Heart right ventricle (tissue), 16 donors: ENCODE data around the gene F12. TPM values are rescaled to one million over a fixed set of nuclear protein-coding genes. Genes with fewer than 3 reads are reported as not detected.
A peak's percentile ranks its signal among the peaks of the same experiment; 100 is the strongest.

Experiments
- ATAC-seq, 8 donors: fragments of 200-7000 bp; cut with Tn5 transposase; one replicate each; pipeline ENCODE4 v1.9.1; 2020; ENCODE audit warnings: mild to moderate bottlenecking in 8 of 8, moderate library complexity in 8 of 8, moderate number of reproducible peaks in 1 of 8
- DNase-seq, 2 donors: peaks; one replicate each; pipeline ENCODE4 v3.0.0-alpha.2; 2020
- H3K27ac ChIP-seq, 10 donors: fragments of 200-600 bp; sonication (generic) in 2 of 10; one replicate each; pipeline versions ENCODE4 v1.5.0 to v1.8.0; 2020 to 2022; ENCODE audit warnings: mild to moderate bottlenecking in 3 of 10
- H3K27me3 ChIP-seq, 7 donors: fragments of 200-600 bp; one replicate each; pipeline ENCODE4 v1.8.0; 2021 to 2022; ENCODE audit warnings: mild to moderate bottlenecking in 2 of 7
- H3K36me3 ChIP-seq, 9 donors: fragments of 200-600 bp; sonication (generic) in 1 of 9; one replicate each; pipeline versions ENCODE4 v1.5.0 to v1.8.0; 2020 to 2022; ENCODE audit warnings: mild to moderate bottlenecking in 2 of 9
- H3K4me1 ChIP-seq, 9 donors: fragments of 200-600 bp; sonication (generic) in 1 of 9; one replicate each; pipeline versions ENCODE4 v1.5.0 to v1.8.0; 2020 to 2022; ENCODE audit warnings: mild to moderate bottlenecking in 4 of 9
- H3K4me3 ChIP-seq, 10 donors: fragments of 200-600 bp; sonication (generic) in 2 of 10; one replicate each; pipeline versions ENCODE4 v1.5.0 to v1.8.0; 2020 to 2022; ENCODE audit warnings: mild to moderate bottlenecking in 7 of 10, moderate library complexity in 2 of 10
- H3K9me3 ChIP-seq, 11 donors: fragments of 200-600 bp in 10 of 11; sonication (generic) in 2 of 11; one replicate each; pipeline versions ENCODE4 v1.5.0 to v1.8.0; 2013 to 2022; ENCODE audit warnings: mild to moderate bottlenecking in 2 of 11, control low read depth in 1 of 11, moderate library complexity in 1 of 11
- WGBS, 2 donors: extraction: QIAGEN DNeasy Blood & Tissue Kit; methylation state at CpG; one replicate each; pipeline ENCODE4 v1.1.7; 2013; ENCODE audit warnings: inconsistent platforms in 1 of 2; 5-methylcytosine and 5-hydroxymethylcytosine counted together
- intact Hi-C, 10 donors: fragments of 100-400 bp; cut with DNase I; formaldehyde crosslinking; loops; one replicate each; pipeline versions ENCODE4 v1.11.1 to v1.14.2; 2022
- polyA plus RNA-seq, 2 donors: library from polyadenylated mRNA; stranded (reverse); fragments of 200-250 nt; gene quantifications; one replicate each; pipeline ENCODE4 v1.2.3, GENCODE V29; 2013
- total RNA-seq, 10 donors: library from RNA; stranded (reverse); fragmentation: NEBNext Ultra II Directional in 3 of 10; extraction: Animal tissue kit (Norgen Biotek cat#: 25700) in 3 of 10; gene quantifications; one replicate each; pipeline versions ENCODE4 v1.2.1 to v1.2.4, GENCODE V29; 2021 to 2023
- TF ChIP-seq, protein P1 (sequence below), 9 donors: fragments of 200-600 bp; sonication (generic) in 2 of 9; IDR thresholded peaks; one replicate each; pipeline versions ENCODE4 v1.5.0 to v1.8.0; 2021 to 2022; ENCODE audit warnings: antibody characterized with exemption in 9 of 9, mild to moderate bottlenecking in 5 of 9, moderate library complexity in 1 of 9
- donor health status: Arrhythmogenic right ventricular cardiomyopathy.
- donor health status: ischemic (EF 13 %, LVEDD 7.1; RV severe dilation, severe dysfunction).
- donor health status: healthy with polysubstance abuse.
- donor health status: DM: no; HTN: yes; CAD: no.
- donor health status: DM: no; HTN: no; CAD: no.
- donor health status: ischemic (EF 25% LVEDD 6.9; RV normal size, moderate dysfunction).
- donor health status: ischemic (EF 25% LVEDD 5.7; RV mildly dilated, moderate dysfunction).
- donor health status: healthy.
- donor health status: DM: yes; HTN: yes; CAD: no.
- donor health status: Ischemic cardiomyopathy.
- donor health status: ischemic (EF 35%, LVEDD 5.7; RV mildly dilated, moderate dysfunction).
- donor health status: nonischemic (EF 11% LVEDD 7.7; RV severe dilation, severe dysfunction).
- donor health status: DM: yes; HTN: yes; CAD: no.
- donor health status: PGD.
- donor health status: ischemic (EF 29% LVEDD 5.4; RV normal size, mild dysfunction).
- donor health status: nonischemic (EF 23%, LVEDD 6.1; RV moderate dilation, normal function).

Gene F12
- total and polyA plus RNA-seq, 12 donors = 0.25 to 0.37 (median 0.28) TPM; not detected in 9

DNA sequence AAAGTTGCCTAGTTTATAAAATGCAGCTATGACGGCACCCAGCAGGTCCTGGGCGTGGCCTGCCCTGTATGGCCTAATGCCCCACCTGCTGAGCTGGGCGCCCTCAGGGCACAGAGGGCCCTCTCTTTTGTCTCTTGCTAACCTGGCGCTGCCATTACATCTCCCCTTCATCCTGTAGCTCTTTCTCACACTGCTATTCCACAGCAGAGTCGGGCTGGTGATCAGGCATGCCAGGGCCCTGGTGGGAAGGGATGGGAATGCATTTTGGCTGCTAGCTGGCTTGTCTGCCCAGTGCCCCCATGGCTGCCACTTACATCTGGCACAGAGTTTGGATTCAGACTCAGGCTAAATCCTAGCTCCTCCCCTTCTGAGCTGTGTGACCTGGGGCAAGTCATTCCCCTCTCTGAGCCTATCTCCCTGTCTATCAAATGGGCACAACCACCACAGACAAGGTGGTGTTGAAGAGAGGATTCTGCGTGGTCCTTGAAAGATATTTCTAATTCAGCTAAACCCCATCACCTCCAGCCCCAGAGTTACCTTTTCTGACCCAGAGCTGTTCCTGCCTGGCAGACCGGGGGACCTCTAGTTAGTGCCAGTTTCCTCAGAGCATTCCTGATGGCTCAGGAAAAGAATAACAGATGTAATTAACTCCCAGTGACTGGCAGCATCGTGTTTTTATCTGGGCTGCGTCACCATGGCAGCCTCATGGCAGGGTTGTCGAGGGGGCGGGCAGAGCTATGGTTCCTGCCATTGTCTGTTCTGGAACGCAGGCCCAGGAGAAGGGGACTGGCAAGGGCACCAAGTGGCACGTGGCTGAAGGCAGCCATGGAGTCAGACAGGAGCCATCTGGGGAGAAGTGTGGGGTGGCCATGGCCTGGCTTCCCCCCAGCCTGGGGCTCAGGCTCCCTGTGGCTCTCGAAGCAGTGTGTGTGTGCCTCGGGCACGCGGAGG, 43.6 kb upstream of the F12 start:
- DNase-seq (no peak), ATAC-seq (peak in 2 of 8 donors; percentile 11 to 35)
- TF ChIP-seq, protein P1, sequence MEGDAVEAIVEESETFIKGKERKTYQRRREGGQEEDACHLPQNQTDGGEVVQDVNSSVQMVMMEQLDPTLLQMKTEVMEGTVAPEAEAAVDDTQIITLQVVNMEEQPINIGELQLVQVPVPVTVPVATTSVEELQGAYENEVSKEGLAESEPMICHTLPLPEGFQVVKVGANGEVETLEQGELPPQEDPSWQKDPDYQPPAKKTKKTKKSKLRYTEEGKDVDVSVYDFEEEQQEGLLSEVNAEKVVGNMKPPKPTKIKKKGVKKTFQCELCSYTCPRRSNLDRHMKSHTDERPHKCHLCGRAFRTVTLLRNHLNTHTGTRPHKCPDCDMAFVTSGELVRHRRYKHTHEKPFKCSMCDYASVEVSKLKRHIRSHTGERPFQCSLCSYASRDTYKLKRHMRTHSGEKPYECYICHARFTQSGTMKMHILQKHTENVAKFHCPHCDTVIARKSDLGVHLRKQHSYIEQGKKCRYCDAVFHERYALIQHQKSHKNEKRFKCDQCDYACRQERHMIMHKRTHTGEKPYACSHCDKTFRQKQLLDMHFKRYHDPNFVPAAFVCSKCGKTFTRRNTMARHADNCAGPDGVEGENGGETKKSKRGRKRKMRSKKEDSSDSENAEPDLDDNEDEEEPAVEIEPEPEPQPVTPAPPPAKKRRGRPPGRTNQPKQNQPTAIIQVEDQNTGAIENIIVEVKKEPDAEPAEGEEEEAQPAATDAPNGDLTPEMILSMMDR (IDR thresholded peaks at IDR 0.05) = no peak
- no peak overlapping the region for H3K4me3 ChIP-seq
- no peaks in the 10 kb centered on the region for H3K9me3 ChIP-seq
- H3K27me3 ChIP-seq = peaks cover 0 to 52% (median 2%) of the 10 kb centered on the region in 7 donors
- peaks cover 0 to 12% (median under 1%) of the 10 kb centered on the region in 9 donors for H3K36me3 ChIP-seq
- 76 to 77% methylated on average over 17 of the region's 17 CpGs for WGBS, 2 donors
- H3K4me1 ChIP-seq = peaks cover 10 to 59% (median 44%) of the 10 kb centered on the region in 9 donors
- intact Hi-C loops = loop anchor here in 8 of 10 donors (1.0 to 10.0 kb wide), 7 partner anchors 46 to 338 kb away; partner anchors contain the start of genes F12 (in 2 of the 8), MXD3 (in 2 of the 8) and PFN3 (in 1 of the 8)
- no peak overlapping the region for H3K27ac ChIP-seq

DNA sequence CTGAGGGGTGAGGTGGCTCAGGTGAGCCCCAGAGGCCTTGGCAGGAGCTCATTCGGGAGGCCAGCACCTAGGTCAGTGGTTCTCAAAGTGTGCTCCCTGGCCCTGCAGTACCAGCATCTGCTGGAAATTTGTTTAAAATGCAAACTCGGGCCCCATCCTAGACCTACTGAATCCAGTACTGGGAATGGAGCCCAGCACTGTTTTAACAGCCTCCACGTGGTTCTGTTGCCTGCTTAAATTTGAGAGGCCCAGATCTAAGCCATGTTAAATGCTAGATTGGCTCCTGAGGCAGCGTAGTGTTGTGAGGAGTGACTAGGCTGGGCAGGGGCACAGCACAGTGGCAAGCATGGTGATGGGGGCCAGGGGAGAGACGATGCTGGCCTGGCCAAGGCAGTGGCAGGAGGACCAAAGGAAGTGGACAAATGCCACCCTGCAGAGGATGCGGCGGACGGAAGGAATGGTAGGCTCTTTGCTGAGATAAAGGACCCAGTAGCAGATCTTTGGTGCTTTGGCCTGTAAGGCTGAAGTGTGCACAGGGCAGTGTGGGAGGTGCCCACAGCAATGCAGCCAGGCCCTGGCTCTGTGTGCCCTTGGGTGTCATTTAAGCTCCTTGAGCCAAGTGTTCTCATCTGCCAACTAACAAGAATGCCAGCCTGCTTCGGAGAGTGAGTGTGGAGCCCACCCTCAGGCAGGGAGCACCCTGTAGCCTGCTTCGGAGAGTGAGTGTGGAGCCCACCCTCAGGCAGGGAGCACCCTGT, 41.5 kb upstream of the F12 start:
- DNase-seq (no peak), ATAC-seq (no peak)
- Histone ChIP-seq H3K27ac (no peak overlapping the region), H3K9me3 (no peaks in the 10 kb centered on the region), H3K4me3 (no peak overlapping the region), H3K27me3 (peaks cover 0 to 63% (median 2%) of the 10 kb centered on the region in 7 donors), H3K36me3 (no peaks in the 10 kb centered on the region), H3K4me1 (peaks cover 24 to 58% (median 45%) of the 10 kb centered on the region in 9 donors)
- TF ChIP-seq, protein P1 (IDR thresholded peaks at IDR 0.05) = no peak
- intact Hi-C loops = loop anchor here in 9 of 10 donors (1.0 to 10.0 kb wide), 7 partner anchors 44 to 336 kb away; partner anchors contain the start of genes F12 (in 2 of the 9), MXD3 (in 2 of the 9) and PFN3 (in 1 of the 9)
- WGBS, 2 donors = 66 to 74% methylated on average over 10 of the region's 10 CpGs

DNA sequence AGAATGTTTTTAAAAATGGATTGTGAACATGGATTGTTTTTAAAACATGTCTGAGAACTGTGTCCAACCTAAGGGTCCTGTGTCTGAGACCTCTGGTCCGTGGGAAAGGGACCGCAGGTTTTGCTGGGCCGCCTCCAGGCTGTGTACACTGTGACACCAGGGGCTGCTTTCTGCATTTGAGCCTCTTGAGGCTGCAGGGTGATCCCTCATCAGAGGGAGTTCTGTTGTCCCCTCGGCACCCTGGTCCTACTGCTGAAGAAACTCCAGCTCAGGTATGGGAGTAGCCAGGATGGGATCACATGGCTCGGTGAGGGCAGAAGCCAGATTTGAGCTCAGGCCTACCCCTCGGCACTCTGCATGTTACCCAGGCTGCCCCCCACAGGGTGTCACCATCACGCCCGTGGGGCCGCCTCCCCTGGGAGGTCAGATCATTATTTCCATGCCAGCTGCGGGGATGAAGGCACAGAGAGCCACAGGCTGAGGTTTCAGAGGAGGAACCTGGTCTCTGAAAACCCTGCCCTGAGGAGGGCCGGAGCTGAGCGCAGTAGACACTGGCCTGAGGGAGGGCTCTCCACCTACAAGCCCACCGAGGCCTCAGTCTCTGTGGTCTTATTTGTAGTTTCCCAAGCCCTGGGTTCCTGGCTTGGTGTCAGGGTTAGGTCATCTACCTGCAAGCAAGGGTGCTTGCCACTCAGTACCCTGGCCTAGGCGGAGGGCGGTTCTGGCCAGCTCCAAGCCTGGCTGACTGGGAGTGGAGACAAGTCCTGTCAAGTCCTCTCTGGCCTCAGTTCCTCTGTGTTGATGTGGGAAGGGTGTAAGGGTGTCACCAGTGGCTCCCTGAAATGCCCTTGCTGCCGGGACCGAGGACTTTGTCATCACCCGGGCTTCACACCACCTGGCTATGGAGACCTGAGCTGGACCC, 40.0 kb upstream of the F12 start:
- Histone ChIP-seq H3K4me1 (peaks cover 21 to 50% (median 39%) of the 10 kb centered on the region in 9 donors), H3K9me3 (no peaks in the 10 kb centered on the region), H3K27ac (no peak overlapping the region), H3K27me3 (peaks cover 0 to 58% (median 2%) of the 10 kb centered on the region in 7 donors), H3K4me3 (no peak overlapping the region), H3K36me3 (no peaks in the 10 kb centered on the region)
- WGBS, 2 donors = 88 to 94% methylated on average over 18 of the region's 18 CpGs
- ATAC-seq (no peak), DNase-seq (no peak)
- intact Hi-C loops = loop anchor here in 9 of 10 donors (1.0 to 10.0 kb wide), 7 partner anchors 42 to 335 kb away; partner anchors contain the start of genes F12 (in 2 of the 9), MXD3 (in 2 of the 9) and PFN3 (in 1 of the 9)
- TF ChIP-seq, protein P1 (IDR thresholded peaks at IDR 0.05) = no peak
